Psoas muscle (tissue), 8 donors: Measurements from ENCODE around the gene THEMIS. TPM values are rescaled to one million over a fixed set of nuclear protein-coding genes. Genes with fewer than 3 reads are reported as not detected.

Source experiments
- ATAC-seq, 4 donors: fragments of 200-7000 bp; cut with Tn5 transposase; one replicate each; pipeline ENCODE4 v1.9.1; 2020; ENCODE audit warnings: moderate library complexity in 3 of 4, mild to moderate bottlenecking in 2 of 4
- DNase-seq, 2 donors: peaks; one replicate each; pipeline ENCODE4 v3.0.0-alpha.2; 2020
- H3K27ac ChIP-seq: fragments of 200-600 bp; one replicate; pipeline ENCODE4 v1.8.0; 2022
- H3K27me3 ChIP-seq, 3 donors: fragments of 200-600 bp in 1 of 3; one replicate each; pipeline versions ENCODE4 v1.6.1 to v1.8.0; 2013 to 2022; ENCODE audit warnings: low read length in 2 of 3, mild to moderate bottlenecking in 2 of 3, moderate library complexity in 1 of 3; ENCODE audit not compliant: insufficient read depth in 3 of 3
- H3K36me3 ChIP-seq, 2 donors: fragments of 200-600 bp in 1 of 2; one replicate each; pipeline versions ENCODE4 v1.6.1 to v1.8.0; 2013 to 2022; ENCODE audit warnings: low read depth in 1 of 2, mild to moderate bottlenecking in 1 of 2, moderate library complexity in 1 of 2; ENCODE audit not compliant: insufficient read depth in 1 of 2
- H3K4me1 ChIP-seq: fragments of 200-600 bp; one replicate; pipeline ENCODE4 v1.8.0; 2022
- H3K4me3 ChIP-seq: fragments of 200-600 bp; one replicate; pipeline ENCODE4 v1.8.0; 2022; ENCODE audit warnings: mild to moderate bottlenecking
- H3K9me3 ChIP-seq: fragments of 200-600 bp; one replicate; pipeline ENCODE4 v1.8.0; 2022
- CTCF ChIP-seq: fragments of 200-600 bp; IDR thresholded peaks from one replicate; pipeline ENCODE4 v1.8.0; 2022; ENCODE audit warnings: antibody characterized with exemption
- WGBS, 3 donors: extraction: QIAGEN DNeasy Blood & Tissue Kit; methylation state at CpG; one replicate each; pipeline versions ENCODE4 v1.1.6 to v1.1.7; 2013; 5-methylcytosine and 5-hydroxymethylcytosine counted together
- intact Hi-C, 2 donors: fragments of 100-400 bp; cut with DNase I; formaldehyde crosslinking; loops; one replicate each; pipeline versions ENCODE4 v1.11.0 to v1.14.2; 2022
- polyA plus RNA-seq, 3 donors: library from polyadenylated mRNA; stranded (reverse); fragments of 200-250 nt; gene quantifications; one replicate each; pipeline ENCODE4 v1.2.3, GENCODE V29; 2013
- total RNA-seq, 4 donors: library from RNA; stranded (reverse); fragmentation: NEBNext Ultra II Directional in 2 of 4; extraction: Animal tissue kit (Norgen Biotek cat#: 25700) in 2 of 4; gene quantifications; one replicate each; pipeline versions ENCODE4 v1.2.1 to v1.2.4, GENCODE V29; 2021 to 2023
- donor health status: healthy with polysubstance abuse.
- donor health status: DM: no; HTN: no; CAD: no; lungs with moderate emphysema.
- donor health status: Bipolar disorder and iron deficiency.
- donor health status: healthy.
- donor health status: DM: yes; HTN: yes; CAD: no.
- donor health status: DM: no; HTN: no; CAD: no.
- donor health status: DM: no; HTN: no; CAD: no.
- donor health status: DM: yes; HTN: yes; CAD: no.

THEMIS gene
- total and polyA plus RNA-seq, 7 donors, result 0.04 to 0.61 (median 0.17) TPM; not detected in 3

- no peaks in the 10 kb centered on the region for H3K4me1 ChIP-seq
- TF ChIP-seq CTCF, result no peak
- ATAC-seq, result no peak
- no peaks in the 10 kb centered on the region for H3K27me3 ChIP-seq
- H3K4me3 ChIP-seq, result no peak overlapping the region
- 39 to 47% (median 41%) methylated on average over 3 of the region's 3 CpGs for WGBS, 3 donors
- no peak overlapping the region for H3K27ac ChIP-seq
- no peak for DNase-seq
- intact Hi-C loops, result no loop called here
- no peaks in the 10 kb centered on the region for H3K36me3 ChIP-seq
- no peaks in the 10 kb centered on the region for H3K9me3 ChIP-seq
Observed at GRCh38 chr6:127939442-127940066, 38.7 kb upstream of the THEMIS start.

GRCh38 chr6:127938701-127939100 is 37.8 kb upstream of the THEMIS start:
- H3K27me3 ChIP-seq, result no peaks in the 10 kb centered on the region
- H3K4me1 ChIP-seq, result no peaks in the 10 kb centered on the region
- DNase-seq (no peak), ATAC-seq (no peak)
- no peak overlapping the region for H3K4me3 ChIP-seq
- H3K27ac ChIP-seq, result no peak overlapping the region
- H3K9me3 ChIP-seq, result no peaks in the 10 kb centered on the region
- no peak for TF ChIP-seq CTCF
- intact Hi-C loops, result no loop called here
- no peaks in the 10 kb centered on the region for H3K36me3 ChIP-seq

- peaks cover 6% of the 10 kb centered on the region for H3K9me3 ChIP-seq
- intact Hi-C loops, result no loop called here
- no peak overlapping the region for H3K4me3 ChIP-seq
- H3K27ac ChIP-seq, result no peak overlapping the region
- DNase-seq, result no peak
- no peaks in the 10 kb centered on the region for H3K27me3 ChIP-seq
- no peaks in the 10 kb centered on the region for H3K36me3 ChIP-seq
- no peak for ATAC-seq
- no peak for TF ChIP-seq CTCF
- H3K4me1 ChIP-seq, result no peaks in the 10 kb centered on the region
Observed at GRCh38 chr6:127937747-127938146, 36.9 kb upstream of the THEMIS start.

- intact Hi-C loops, result no loop called here
- Histone ChIP-seq H3K27ac (no peak overlapping the region), H3K4me1 (no peaks in the 10 kb centered on the region), H3K4me3 (no peak overlapping the region), H3K36me3 (no peaks in the 10 kb centered on the region), H3K27me3 (no peaks in the 10 kb centered on the region), H3K9me3 (peaks cover 11% of the 10 kb centered on the region)
- DNase-seq, result no peak
- no peak for ATAC-seq
- no peak for TF ChIP-seq CTCF
- WGBS, 3 donors, result 54 to 77% (median 63%) methylated on average over 2 of the region's 2 CpGs
Observed at GRCh38 chr6:127937102-127937501, 36.2 kb upstream of the THEMIS start.

GRCh38 chr6:127934956-127935355 is 34.1 kb upstream of the THEMIS start:
- 76 to 81% (median 79%) methylated on average over 1 of the region's 1 CpG for WGBS, 3 donors
- H3K36me3 ChIP-seq, result no peaks in the 10 kb centered on the region
- TF ChIP-seq CTCF, result no peak
- intact Hi-C loops, result no loop called here
- H3K27me3 ChIP-seq, result no peaks in the 10 kb centered on the region
- H3K27ac ChIP-seq, result no peak overlapping the region
- H3K4me3 ChIP-seq, result no peak overlapping the region
- DNase-seq (no peak), ATAC-seq (no peak)
- H3K9me3 ChIP-seq, result peaks cover 11% of the 10 kb centered on the region
- no peaks in the 10 kb centered on the region for H3K4me1 ChIP-seq
